HG03045 (cell line): ENCODE measurements around the gene ARMH4.

Source experiments
- ATAC-seq: cut with Tn5 transposase; IDR thresholded peaks from one replicate; pipeline ENCODE4 v1.9.1; 2021; ENCODE audit warnings: mild to moderate bottlenecking, moderate library complexity; ENCODE audit not compliant: unreplicated experiment

The ARMH4 gene

GRCh38 chr14:58060077-58060476, 91.9 kb downstream of the ARMH4 start:
- no peak for ATAC-seq

- ATAC-seq: no peak
These were observed 92.9 kb downstream of the ARMH4 start for GRCh38 chr14:58059126-58059525.

- no peak for ATAC-seq
These were observed 96.5 kb downstream of the ARMH4 start for GRCh38 chr14:58055497-58056010.

GRCh38 chr14:58054100-58054499, 97.9 kb downstream of the ARMH4 start:
- ATAC-seq: no peak

GRCh38 chr14:58048219-58048618, 103.8 kb downstream of the ARMH4 start:
- no peak for ATAC-seq

- no peak for ATAC-seq
These were observed 124.1 kb downstream of the ARMH4 start for GRCh38 chr14:58027904-58028303.

- no peak for ATAC-seq
These were observed 125.0 kb downstream of the ARMH4 start for GRCh38 chr14:58026967-58027366.

GRCh38 chr14:58026219-58026618, 125.8 kb downstream of the ARMH4 start:
- no peak for ATAC-seq

- ATAC-seq: no peak
These were observed 137.2 kb downstream of the ARMH4 start for GRCh38 chr14:58014778-58015177.

- ATAC-seq: no peak
These were observed 149.4 kb downstream of the ARMH4 start for GRCh38 chr14:58002618-58003017.

- ATAC-seq: no peak
These were observed 152.0 kb downstream of the ARMH4 start for GRCh38 chr14:57999979-58000378.

- ATAC-seq: no peak
These were observed 152.5 kb downstream of the ARMH4 start for GRCh38 chr14:57999471-57999870.

GRCh38 chr14:57998766-57999165, 153.2 kb downstream of the ARMH4 start:
- no peak for ATAC-seq

- ATAC-seq: no peak
These were observed 160.7 kb downstream of the ARMH4 start for GRCh38 chr14:57991353-57991752.

- no peak for ATAC-seq
These were observed 163.6 kb downstream of the ARMH4 start for GRCh38 chr14:57988445-57988844.

- no peak for ATAC-seq
These were observed 164.3 kb downstream of the ARMH4 start for GRCh38 chr14:57987596-57988300.

- no peak for ATAC-seq
These were observed 165.0 kb downstream of the ARMH4 start for GRCh38 chr14:57987051-57987450.

- no peak for ATAC-seq
These were observed 169.0 kb downstream of the ARMH4 start for GRCh38 chr14:57982804-57983634.

- no peak for ATAC-seq
These were observed 170.0 kb downstream of the ARMH4 start for GRCh38 chr14:57981817-57982560.

GRCh38 chr14:57979376-57980048, 172.5 kb downstream of the ARMH4 start:
- ATAC-seq: no peak

- ATAC-seq: no peak
These were observed 175.3 kb downstream of the ARMH4 start for GRCh38 chr14:57976701-57977100.
